ENCODE results near the gene TAF1C.

TAF1C gene

DNA sequence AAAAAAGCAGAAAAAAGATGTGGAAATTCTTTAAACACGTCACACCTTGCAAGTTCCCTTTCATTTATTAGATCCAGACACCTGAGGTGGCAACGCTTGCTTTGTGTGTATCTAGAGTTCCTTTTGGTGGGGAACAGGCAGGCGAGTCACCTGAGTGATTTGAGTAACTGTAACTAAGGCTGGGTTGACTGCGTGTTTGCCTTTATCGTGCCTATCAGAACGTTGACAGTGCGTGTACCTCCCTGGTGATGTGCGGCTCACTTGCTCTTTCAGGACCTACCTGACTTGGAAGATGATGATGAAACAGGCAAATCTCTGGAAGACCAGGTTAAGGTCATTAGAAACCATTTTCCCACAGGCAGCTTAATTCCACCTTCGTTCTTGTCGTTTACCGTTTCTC, 12.5 kb downstream of the TAF1C start:
- H3K4me3 ChIP-seq (ENCODE audit: low read length) = no peak overlapping the region
- TF ChIP-seq, protein P1, sequence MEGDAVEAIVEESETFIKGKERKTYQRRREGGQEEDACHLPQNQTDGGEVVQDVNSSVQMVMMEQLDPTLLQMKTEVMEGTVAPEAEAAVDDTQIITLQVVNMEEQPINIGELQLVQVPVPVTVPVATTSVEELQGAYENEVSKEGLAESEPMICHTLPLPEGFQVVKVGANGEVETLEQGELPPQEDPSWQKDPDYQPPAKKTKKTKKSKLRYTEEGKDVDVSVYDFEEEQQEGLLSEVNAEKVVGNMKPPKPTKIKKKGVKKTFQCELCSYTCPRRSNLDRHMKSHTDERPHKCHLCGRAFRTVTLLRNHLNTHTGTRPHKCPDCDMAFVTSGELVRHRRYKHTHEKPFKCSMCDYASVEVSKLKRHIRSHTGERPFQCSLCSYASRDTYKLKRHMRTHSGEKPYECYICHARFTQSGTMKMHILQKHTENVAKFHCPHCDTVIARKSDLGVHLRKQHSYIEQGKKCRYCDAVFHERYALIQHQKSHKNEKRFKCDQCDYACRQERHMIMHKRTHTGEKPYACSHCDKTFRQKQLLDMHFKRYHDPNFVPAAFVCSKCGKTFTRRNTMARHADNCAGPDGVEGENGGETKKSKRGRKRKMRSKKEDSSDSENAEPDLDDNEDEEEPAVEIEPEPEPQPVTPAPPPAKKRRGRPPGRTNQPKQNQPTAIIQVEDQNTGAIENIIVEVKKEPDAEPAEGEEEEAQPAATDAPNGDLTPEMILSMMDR (IDR thresholded peaks at IDR 0.05; ENCODE audit: insufficient read depth, low read depth, low read length, missing control alignments) = no peak
- DNase-seq (ENCODE audit: low read depth) = no peak

DNA sequence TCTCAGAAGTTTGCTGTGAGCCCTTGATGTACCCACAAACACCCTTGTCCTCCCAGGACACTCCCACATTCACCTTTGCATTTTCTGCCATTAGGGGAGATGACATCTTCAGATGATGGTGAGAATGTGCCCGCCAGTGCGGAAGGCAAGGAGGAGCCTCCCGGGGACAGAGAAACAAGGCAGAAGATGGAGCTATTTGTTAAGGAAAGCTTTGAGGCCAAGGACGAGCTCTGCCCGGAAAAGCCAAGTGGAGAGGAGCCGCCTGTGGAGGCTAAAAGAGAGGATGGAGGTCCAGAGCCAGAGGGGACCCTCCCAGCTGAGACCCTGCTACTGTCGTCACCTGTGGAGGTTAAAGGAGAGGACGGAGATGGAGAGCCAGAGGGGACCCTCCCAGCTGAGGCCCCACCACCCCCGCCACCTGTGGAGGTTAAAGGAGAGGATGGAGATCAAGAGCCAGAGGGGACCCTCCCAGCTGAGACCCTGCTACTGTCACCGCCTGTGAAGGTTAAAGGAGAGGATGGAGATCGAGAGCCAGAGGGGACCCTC, 17.0 kb downstream of the TAF1C start:
- H3K4me3 ChIP-seq (ENCODE audit: low read length) = no peak overlapping the region
- DNase-seq (ENCODE audit: low read depth) = no peak
- TF ChIP-seq, protein P1 (IDR thresholded peaks at IDR 0.05; ENCODE audit: insufficient read depth, low read depth, low read length, missing control alignments) = no peak

DNA sequence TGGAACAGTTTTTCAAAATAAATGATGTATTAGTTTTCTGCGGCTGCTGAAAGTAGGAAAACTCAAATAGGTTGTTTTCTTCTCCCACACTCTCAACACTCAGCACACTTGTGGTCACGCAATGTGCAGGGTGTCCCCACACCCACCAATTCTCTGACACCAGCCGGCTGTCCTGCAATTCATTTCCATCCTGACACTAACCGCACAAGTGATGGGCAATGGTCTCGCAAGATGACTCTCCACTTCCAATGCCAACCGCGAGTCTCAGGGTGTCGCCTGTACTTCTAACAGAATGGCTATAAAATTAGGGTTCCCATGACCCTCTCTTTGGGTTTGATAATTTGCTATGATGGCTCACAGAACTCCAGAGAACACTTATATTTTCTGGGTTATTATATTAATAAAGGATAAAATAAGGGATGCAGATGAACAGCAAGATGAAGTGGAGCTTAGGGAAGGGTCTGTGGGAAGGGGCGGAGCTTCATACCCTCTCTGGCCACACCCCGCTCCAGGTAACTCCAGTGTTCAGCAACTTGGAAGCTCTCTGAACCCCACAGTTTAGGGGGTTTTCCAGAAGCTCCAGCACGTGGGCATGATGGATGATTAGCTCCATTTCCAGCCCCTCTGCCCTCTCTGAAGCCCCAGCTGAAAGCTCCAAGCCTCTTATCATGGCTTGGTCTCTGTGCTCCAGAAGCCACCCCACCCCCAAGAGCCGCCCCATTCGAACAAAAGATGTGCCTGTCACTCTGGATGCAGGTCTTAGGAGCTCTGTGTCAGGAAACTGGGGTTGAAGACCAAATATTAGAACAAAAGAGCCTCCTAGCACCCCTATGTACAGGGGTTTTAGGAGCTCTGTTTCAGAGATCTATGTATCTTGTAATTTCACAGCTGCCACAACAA, 19.8 kb downstream of the TAF1C start:
- TF ChIP-seq, protein P1 (IDR thresholded peaks at IDR 0.05; ENCODE audit: insufficient read depth, low read depth, low read length, missing control alignments) = no peak
- no peak for DNase-seq (ENCODE audit: low read depth)
- H3K4me3 ChIP-seq (ENCODE audit: low read length) = no peak overlapping the region

DNA sequence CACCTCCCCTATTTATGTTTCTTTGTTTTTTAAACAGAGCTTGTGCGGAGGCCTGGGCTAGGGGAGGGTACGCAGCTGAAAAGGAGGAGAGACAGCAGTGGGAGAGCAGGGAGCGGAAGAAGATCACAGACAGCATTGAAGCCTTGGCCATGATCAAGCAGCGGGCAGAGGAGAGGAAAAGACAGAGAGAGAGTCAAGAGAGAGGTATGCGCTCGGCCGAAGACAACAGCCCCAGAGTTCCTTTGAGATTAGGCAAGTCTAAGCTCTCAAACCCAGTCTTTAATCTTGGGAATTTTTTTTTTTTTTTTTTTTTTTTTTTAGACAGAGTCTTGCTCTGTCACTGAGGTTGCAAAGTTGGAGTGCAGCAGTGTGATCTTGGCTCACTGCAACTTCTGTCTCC, 21.1 kb downstream of the TAF1C start:
- TF ChIP-seq, protein P1 (IDR thresholded peaks at IDR 0.05; ENCODE audit: insufficient read depth, low read depth, low read length, missing control alignments) = no peak
- DNase-seq (ENCODE audit: low read depth) = no peak

DNA sequence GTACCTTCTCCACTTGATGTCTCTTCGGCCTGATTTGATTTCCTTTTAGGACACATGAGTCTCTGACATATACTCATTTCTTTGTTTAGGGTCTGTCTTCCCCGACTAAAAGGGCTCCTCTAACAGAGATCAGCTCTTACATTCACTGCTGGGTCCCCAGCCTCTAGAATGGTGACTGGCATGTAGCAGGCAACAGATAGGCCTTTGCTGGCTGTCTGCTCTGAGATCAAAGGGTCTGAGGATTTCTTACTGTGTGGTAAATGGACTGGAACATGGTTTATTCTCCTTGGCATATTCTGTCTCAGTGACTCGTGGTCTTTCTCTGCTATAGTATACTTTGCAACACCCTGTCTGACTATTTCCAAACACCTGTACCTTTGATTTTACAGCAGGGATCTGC, 25.1 kb downstream of the TAF1C start:
- TF ChIP-seq, protein P1 (IDR thresholded peaks at IDR 0.05; ENCODE audit: insufficient read depth, low read depth, low read length, missing control alignments) = no peak
- DNase-seq (ENCODE audit: low read depth) = no peak
- H3K4me3 ChIP-seq (ENCODE audit: low read length) = no peak overlapping the region

More for the DNA sequence above, 21.1 kb downstream of the TAF1C start:
- no peak overlapping the region for H3K4me3 ChIP-seq (ENCODE audit: low read length)

DNA sequence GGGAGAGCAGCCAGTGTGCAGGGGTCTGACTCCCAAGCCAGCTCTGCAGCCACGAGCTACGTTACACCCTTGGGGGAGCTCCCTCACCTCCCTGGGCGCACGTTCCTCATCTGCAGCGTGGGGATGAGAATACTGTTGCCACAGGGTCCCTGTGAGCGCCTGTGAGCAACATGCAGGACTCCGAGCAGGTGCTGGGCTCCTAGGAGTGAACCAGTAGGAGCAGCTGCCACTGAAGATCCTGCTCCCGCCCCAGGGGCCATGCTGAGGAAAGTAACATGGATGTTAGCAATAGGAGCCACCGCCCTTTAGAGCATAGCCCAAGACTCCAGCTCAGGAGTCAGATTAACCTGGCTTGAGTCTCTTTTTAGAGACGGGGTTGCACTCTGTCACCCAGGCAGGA, 25.8 kb downstream of the TAF1C start:
- TF ChIP-seq, protein P1 (IDR thresholded peaks at IDR 0.05; ENCODE audit: insufficient read depth, low read depth, low read length, missing control alignments) = no peak
- no peak for DNase-seq (ENCODE audit: low read depth)
- no peak overlapping the region for H3K4me3 ChIP-seq (ENCODE audit: low read length)

Data from epithelial cell of esophagus (primary cell).